Fibroblast of skin of right quadriceps (primary cell): Measurements from ENCODE around the gene HRH1.
"Not testable (repeated sequence)": the region's sequence is repeated elsewhere in the genome, so short reads cannot be mapped to it uniquely, and the experiment has no call there.

ENCODE experiments used
- DNase-seq: peaks from one replicate; pipeline ENCODE4 v3.0.0-alpha.2; 2013

HRH1 gene

GRCh38 chr3:11211531-11212298 lies 57.4 kb downstream of the HRH1 start:
- DNase-seq: no peak

GRCh38 chr3:11212299-11212608 lies 58.0 kb downstream of the HRH1 start:
- DNase-seq: peak; percentile 87

- no peak for DNase-seq
These were observed 58.5 kb downstream of the HRH1 start for GRCh38 chr3:11212784-11213183.

- DNase-seq: peak; percentile 28
These were observed 59.6 kb downstream of the HRH1 start for GRCh38 chr3:11213810-11214450.

GRCh38 chr3:11214451-11214978 lies 60.2 kb downstream of the HRH1 start:
- no peak for DNase-seq

GRCh38 chr3:11217370-11217769 lies 63.1 kb downstream of the HRH1 start:
- DNase-seq: not testable (repeated sequence)

GRCh38 chr3:11220230-11220629 lies 65.9 kb downstream of the HRH1 start:
- DNase-seq: no peak

- DNase-seq: no peak
These were observed 67.6 kb downstream of the HRH1 start for GRCh38 chr3:11221818-11222415.

- DNase-seq: no peak
These were observed 69.7 kb downstream of the HRH1 start for GRCh38 chr3:11224010-11224409.

- no peak for DNase-seq
These were observed 70.6 kb downstream of the HRH1 start for GRCh38 chr3:11224870-11225229.

- DNase-seq: no peak
These were observed 71.7 kb downstream of the HRH1 start for GRCh38 chr3:11226042-11226370.

GRCh38 chr3:11228041-11228440 lies 73.7 kb downstream of the HRH1 start:
- no peak for DNase-seq

- DNase-seq: no peak
These were observed 75.8 kb downstream of the HRH1 start for GRCh38 chr3:11230125-11230524.

GRCh38 chr3:11230832-11231231 lies 76.5 kb downstream of the HRH1 start:
- DNase-seq: no peak

- no peak for DNase-seq
These were observed 81.1 kb downstream of the HRH1 start for GRCh38 chr3:11235385-11235784.

- peak; percentile 56 for DNase-seq
These were observed 82.5 kb downstream of the HRH1 start for GRCh38 chr3:11236588-11237461.

- DNase-seq: peak; percentile 92
These were observed 83.8 kb downstream of the HRH1 start for GRCh38 chr3:11238060-11238459.

GRCh38 chr3:11238880-11239279 lies 84.6 kb downstream of the HRH1 start:
- peak; percentile 96 for DNase-seq

- DNase-seq: no peak
These were observed 85.5 kb downstream of the HRH1 start for GRCh38 chr3:11239796-11240195.

- no peak for DNase-seq
These were observed 86.2 kb downstream of the HRH1 start for GRCh38 chr3:11240496-11240895.

- DNase-seq: peak; percentile 28
These were observed 89.9 kb downstream of the HRH1 start for GRCh38 chr3:11244121-11244677.

GRCh38 chr3:11245276-11245675 lies 91.0 kb downstream of the HRH1 start:
- DNase-seq: no peak
